CD14-positive monocyte (primary cell): Measurements from ENCODE around the gene RSAD2. TPM values are rescaled to one million over a fixed set of nuclear protein-coding genes. Genes with fewer than 3 reads are reported as not detected.

Experiments used
- DNase-seq, 3 donors: peaks; one replicate each; pipeline ENCODE4 v3.0.0-alpha.2; 2011 to 2022
- H2AFZ ChIP-seq: 2 replicates; pipeline ENCODE4 v1.6.0; 2012; ENCODE audit warnings: mild to moderate bottlenecking, low read depth, low read length, inconsistent platforms; ENCODE audit not compliant: insufficient read depth, poor library complexity, severe bottlenecking
- H3K27ac ChIP-seq, 2 donors: 1 replicate in 1 of 2; 2 replicates in 1 of 2; pipeline ENCODE4 v1.5.1; 2012 to 2013; ENCODE audit warnings: low read length in 2 of 2, control low read depth in 1 of 2, inconsistent platforms in 1 of 2, low read depth in 1 of 2, mild to moderate bottlenecking in 1 of 2
- H3K27me3 ChIP-seq, 2 donors: one replicate each; pipeline versions ENCODE4 v1.6.0 to v1.6.1; 2011 to 2013; ENCODE audit warnings: low read length in 2 of 2; ENCODE audit not compliant: control insufficient read depth in 2 of 2, insufficient read depth in 2 of 2
- H3K36me3 ChIP-seq, 2 donors: replicated peaks in 1 of 2; 1 replicate in 1 of 2; 2 replicates in 1 of 2; pipeline versions ENCODE4 v1.5.1 to v1.6.1; 2012 to 2013; ENCODE audit warnings: low read length in 2 of 2, control low read depth in 1 of 2, inconsistent platforms in 1 of 2, mild to moderate bottlenecking in 1 of 2; ENCODE audit not compliant: insufficient read depth in 2 of 2, control insufficient read depth in 1 of 2
- H3K4me1 ChIP-seq, 2 donors: 1 replicate in 1 of 2; 2 replicates in 1 of 2; pipeline versions ENCODE4 v1.5.1 to v1.6.1; 2012 to 2013; ENCODE audit warnings: low read length in 2 of 2, control low read depth in 1 of 2, inconsistent platforms in 1 of 2, mild to moderate bottlenecking in 1 of 2, moderate library complexity in 1 of 2; ENCODE audit not compliant: insufficient read depth in 2 of 2, control insufficient read depth in 1 of 2
- H3K4me2 ChIP-seq: replicated peaks from 2 replicates; pipeline ENCODE3; 2012; ENCODE audit warnings: low read length, moderate library complexity, mild to moderate bottlenecking; ENCODE audit not compliant: poor library complexity, severe bottlenecking; ENCODE audit errors: extremely low read depth
- H3K4me3 ChIP-seq, 3 experiments: fragments of 200-600 bp in 1 of 3; sonication (generic) in 1 of 3; replicated peaks in 1 of 3; 1 replicate in 2 of 3; 2 replicates in 1 of 3; pipeline ENCODE4 v1.5.1; 2011 to 2013; ENCODE audit warnings: low read length in 3 of 3, mild to moderate bottlenecking in 3 of 3, control low read depth in 2 of 3, low read depth in 2 of 3, inconsistent platforms in 1 of 3, moderate library complexity in 1 of 3
- H3K79me2 ChIP-seq: 2 replicates; pipeline ENCODE4 v1.6.0; 2012; ENCODE audit warnings: mild to moderate bottlenecking, control low read depth, inconsistent platforms, low read length, moderate library complexity; ENCODE audit not compliant: insufficient read depth
- H3K9ac ChIP-seq: 2 replicates; pipeline ENCODE4 v1.6.0; 2017; ENCODE audit warnings: low read length, mild to moderate bottlenecking; ENCODE audit not compliant: insufficient read depth, poor library complexity, severe bottlenecking
- H3K9me3 ChIP-seq, 2 donors: replicated peaks in 1 of 2; 1 replicate in 1 of 2; 2 replicates in 1 of 2; pipeline versions ENCODE4 v1.5.1 to v1.6.1; 2012 to 2013; ENCODE audit warnings: low read length in 2 of 2, control low read depth in 1 of 2; ENCODE audit not compliant: control insufficient read depth in 1 of 2, insufficient read depth in 1 of 2
- H4K20me1 ChIP-seq: 2 replicates; pipeline ENCODE4 v1.6.0; 2012; ENCODE audit warnings: mild to moderate bottlenecking, low read length, control low read depth, moderate library complexity; ENCODE audit not compliant: insufficient read depth
- H3K27ac Mint-ChIP-seq, 7 donors: one replicate each; pipeline ENCODE4 v1.8.0; 2020; ENCODE audit warnings: mild to moderate bottlenecking in 7 of 7, mixed read lengths in 7 of 7, moderate library complexity in 6 of 7, inconsistent platforms in 2 of 7
- H3K27me3 Mint-ChIP-seq, 3 donors: one replicate each; pipeline ENCODE4 v1.8.0; 2021 to 2022; ENCODE audit warnings: low read depth in 3 of 3, mild to moderate bottlenecking in 3 of 3, mixed read lengths in 3 of 3, moderate library complexity in 3 of 3, inconsistent platforms in 1 of 3
- H3K36me3 Mint-ChIP-seq, 2 donors: one replicate each; pipeline ENCODE4 v1.8.0; 2020; ENCODE audit warnings: mixed read lengths in 2 of 2, inconsistent platforms in 1 of 2, mild to moderate bottlenecking in 1 of 2
- H3K4me1 Mint-ChIP-seq: one replicate; pipeline ENCODE4 v1.8.0; 2020; ENCODE audit warnings: mild to moderate bottlenecking, mixed read lengths
- H3K4me3 Mint-ChIP-seq, 2 donors: one replicate each; pipeline ENCODE4 v1.8.0; 2020; ENCODE audit warnings: mild to moderate bottlenecking in 2 of 2, mixed read lengths in 2 of 2, moderate library complexity in 1 of 2
- H3K9me3 Mint-ChIP-seq, 7 donors: one replicate each; pipeline ENCODE4 v1.8.0; 2020 to 2022; ENCODE audit warnings: mixed read lengths in 7 of 7, mild to moderate bottlenecking in 6 of 7, moderate library complexity in 6 of 7, inconsistent platforms in 2 of 7
- CTCF ChIP-seq: fragments of 200-600 bp; IDR thresholded peaks from one replicate; pipeline ENCODE4 v1.8.0; 2022; ENCODE audit warnings: antibody characterized with exemption, mild to moderate bottlenecking
- WGBS: methylation state at CpG from one replicate; pipeline ENCODE4 v1.1.5; 2013; ENCODE audit warnings: missing lambda C conversion rate; ENCODE audit not compliant: insufficient coverage; 5-methylcytosine and 5-hydroxymethylcytosine counted together
- intact Hi-C, 2 donors: fragments of 100-400 bp; cut with micrococcal nuclease; formaldehyde crosslinking; loops; one replicate each; pipeline versions ENCODE4 v1.15.0 to v1.15.1; 2023
- polyA plus RNA-seq, 3 donors: library from polyadenylated mRNA; depleted of rRNA in 1 of 3; unstranded in 2 of 3; stranded (reverse) in 1 of 3; fragments of 300-500 nt in 2 of 3; fragments of >200 nt in 1 of 3; fragmentation: Illumina TruSeq in 2 of 3; gene quantifications; 1 replicate in 2 of 3; 2 replicates in 1 of 3; pipeline ENCODE4 v1.2.3, GENCODE V29; 2012 to 2021

Gene RSAD2
- polyA plus RNA-seq, 3 donors = 6.0 to 12.6 (median 10.3) TPM

- Histone ChIP-seq H3K79me2 (peaks cover 9% of the 10 kb centered on the region), H3K4me1 (no peaks in the 10 kb centered on the region), H3K36me3 (no peaks in the 10 kb centered on the region), H3K9ac (no peak overlapping the region), H4K20me1 (no peaks in the 10 kb centered on the region), H3K4me2 (no peak overlapping the region), H3K27me3 (no peaks in the 10 kb centered on the region), H3K9me3 (peaks cover 0 to 3% of the 10 kb centered on the region in 2 donors), H3K4me3 (no peak overlapping the region), H2AFZ (no peak overlapping the region), H3K27ac (no peak overlapping the region)
- peaks cover 0 to 7% (median 0%) of the 10 kb centered on the region in 7 donors for H3K9me3 Mint-ChIP-seq
- TF ChIP-seq CTCF = no peak
- H3K4me1 Mint-ChIP-seq = peaks cover 22% of the 10 kb centered on the region
- H3K27me3 Mint-ChIP-seq = peaks cover 0 to 2% (median 0%) of the 10 kb centered on the region in 3 donors
- H3K27ac Mint-ChIP-seq = no peak overlapping the region
- H3K4me3 Mint-ChIP-seq = no peak overlapping the region
- WGBS = 69% methylated on average over 2 of the region's 3 CpGs
- H3K36me3 Mint-ChIP-seq = peaks cover 2 to 5% of the 10 kb centered on the region in 2 donors
- DNase-seq = no peak
- intact Hi-C loops = no loop called here
Observed at GRCh38 chr2:6927186-6927585, 49.6 kb downstream of the RSAD2 start.

- H3K79me2 ChIP-seq = peaks cover 12% of the 10 kb centered on the region
- no peak overlapping the region for H3K27ac ChIP-seq
- intact Hi-C loops = no loop called here
- no peaks in the 10 kb centered on the region for H3K4me1 ChIP-seq
- TF ChIP-seq CTCF = no peak
- Mint-ChIP-seq H3K4me3 (no peak overlapping the region), H3K27ac (no peak overlapping the region), H3K4me1 (peaks cover 22% of the 10 kb centered on the region), H3K27me3 (peaks cover 0 to 2% (median 0%) of the 10 kb centered on the region in 3 donors), H3K36me3 (peaks cover 2 to 5% of the 10 kb centered on the region in 2 donors), H3K9me3 (peaks cover 0 to 7% (median 0%) of the 10 kb centered on the region in 7 donors)
- no peaks in the 10 kb centered on the region for H4K20me1 ChIP-seq
- H3K9me3 ChIP-seq = peaks cover 0 to 3% of the 10 kb centered on the region in 2 donors
- H3K36me3 ChIP-seq = no peaks in the 10 kb centered on the region
- no peak overlapping the region for H3K9ac ChIP-seq
- H3K4me2 ChIP-seq = no peak overlapping the region
- H3K27me3 ChIP-seq = no peaks in the 10 kb centered on the region
- no peak for DNase-seq
- no peak overlapping the region for H3K4me3 ChIP-seq
- H2AFZ ChIP-seq = no peak overlapping the region
- 100% methylated on average over 2 of the region's 3 CpGs for WGBS
Observed at GRCh38 chr2:6927753-6928152, 50.2 kb downstream of the RSAD2 start.
